ENCODE results near the gene HSD3B1.
"Not testable (repeated sequence)": the region's sequence is repeated elsewhere in the genome, so short reads cannot be mapped to it uniquely, and the experiment has no call there.

Gene HSD3B1

DNA sequence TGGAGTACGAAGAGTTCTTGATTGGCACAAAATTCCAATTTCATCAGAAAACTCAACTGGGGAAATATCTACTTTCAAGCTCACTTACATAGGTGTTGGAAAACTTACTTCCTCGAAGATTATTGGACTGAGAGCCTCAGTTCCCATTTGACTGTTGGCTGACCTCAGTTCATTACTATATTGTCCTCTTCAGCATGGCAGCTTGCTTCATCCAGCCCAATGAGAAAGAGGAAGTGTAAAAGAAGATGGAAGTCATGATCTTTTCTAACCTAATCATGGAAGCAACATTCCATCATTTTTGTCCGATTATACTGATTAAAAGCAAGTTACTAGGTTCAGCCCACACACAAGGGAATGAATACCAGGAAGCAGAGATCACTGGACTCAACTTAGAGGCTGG lies 49.4 kb downstream of the HSD3B1 start:
- no peak for DNase-seq

DNA sequence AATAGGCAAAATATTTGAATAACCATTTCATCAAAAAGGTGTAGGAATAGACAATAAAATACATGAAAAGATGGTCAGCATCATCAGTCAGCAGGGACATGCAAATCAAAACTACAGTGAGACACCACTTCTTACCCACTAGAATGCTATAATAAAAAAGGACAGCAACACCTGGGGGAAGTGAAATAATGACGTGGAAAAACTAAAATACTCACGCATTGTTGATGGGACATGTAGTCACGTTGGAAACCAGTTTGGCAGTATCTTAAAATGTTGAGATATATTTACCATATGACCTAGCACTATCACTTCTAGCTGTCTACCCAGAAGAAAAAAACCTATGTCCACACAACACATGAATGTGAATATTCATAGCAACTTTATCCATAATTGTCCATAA lies 53.4 kb downstream of the HSD3B1 start:
- DNase-seq: not testable (repeated sequence)

DNA sequence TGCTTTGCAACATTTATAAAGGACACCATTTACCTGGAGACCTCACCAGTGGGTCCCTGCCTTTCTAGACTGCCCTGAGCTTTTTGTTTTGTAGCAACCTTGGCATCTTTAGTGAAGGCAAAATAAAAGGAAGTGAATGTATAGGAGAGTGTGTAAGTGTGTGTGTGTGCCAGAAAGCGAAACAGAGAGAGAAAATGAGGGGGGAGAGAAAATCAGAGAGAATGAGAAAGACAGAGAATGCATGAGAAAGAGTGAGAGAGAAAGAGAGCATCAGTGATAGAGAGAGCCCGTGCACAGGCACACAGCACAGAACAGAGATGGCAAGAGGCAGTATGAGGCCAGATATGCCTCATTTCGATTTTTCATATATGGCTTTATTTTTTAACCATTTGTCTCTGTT lies 57.5 kb downstream of the HSD3B1 start:
- DNase-seq: no peak
